IPS DF 19.7 (cell line): ENCODE measurements around the gene GRIA4.

Experiments used
- DNase-seq: peaks from one replicate; pipeline ENCODE4 v3.0.0-alpha.2; 2013; ENCODE audit warnings: low read depth, low spot score

GRIA4 gene

DNA sequence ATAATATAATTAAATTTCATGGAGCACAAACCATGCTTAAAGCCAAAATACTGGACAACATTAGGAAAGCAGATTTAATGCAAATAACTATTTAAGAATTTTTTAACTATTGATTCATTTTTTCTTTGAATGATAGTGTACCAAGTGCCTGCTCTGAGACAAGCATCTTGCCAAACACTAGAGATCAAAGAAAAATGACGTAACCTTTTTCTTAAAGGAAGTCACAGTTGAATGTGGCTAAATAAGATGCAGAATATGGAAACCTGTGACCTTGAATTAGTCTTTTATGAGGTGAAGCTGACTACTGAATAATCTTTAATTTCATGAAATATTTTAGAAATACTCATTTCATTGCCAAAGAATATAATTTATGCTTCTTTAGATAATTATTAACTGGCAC lies 308.2 kb downstream of the GRIA4 start:
- no peak for DNase-seq

DNA sequence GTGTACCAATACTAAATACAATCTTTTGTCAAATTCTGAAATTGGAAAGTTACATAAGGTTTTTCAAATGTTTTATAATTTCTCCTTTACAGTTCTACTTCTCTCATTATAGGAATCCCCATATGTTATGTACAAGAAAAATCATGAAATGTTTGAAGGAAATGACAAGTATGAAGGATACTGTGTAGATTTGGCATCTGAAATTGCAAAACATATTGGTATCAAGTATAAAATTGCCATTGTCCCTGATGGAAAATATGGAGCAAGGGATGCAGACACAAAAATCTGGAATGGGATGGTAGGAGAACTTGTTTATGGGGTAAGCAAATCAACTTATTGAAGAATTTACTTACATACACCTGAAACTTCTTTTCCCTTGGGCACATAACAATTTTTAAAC lies 308.7 kb downstream of the GRIA4 start:
- DNase-seq: no peak

DNA sequence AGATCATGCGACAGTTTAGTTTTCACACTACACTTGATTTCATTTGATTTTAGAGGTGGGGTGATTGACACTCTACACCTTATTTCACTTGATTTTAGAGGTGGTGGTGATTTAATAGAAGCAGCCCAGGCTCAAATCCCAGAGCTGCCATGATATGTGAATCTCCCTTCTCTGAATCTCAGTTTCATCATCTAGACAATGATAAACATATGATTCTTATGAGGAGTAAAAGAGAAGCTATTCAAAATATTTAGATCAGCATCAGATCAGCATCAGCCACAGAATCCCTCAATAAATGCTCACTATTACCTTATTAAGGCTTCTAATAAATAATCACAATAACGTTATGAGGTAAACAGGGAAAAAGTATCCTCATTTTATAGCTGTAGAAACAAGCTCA lies 313.4 kb downstream of the GRIA4 start:
- DNase-seq: no peak

DNA sequence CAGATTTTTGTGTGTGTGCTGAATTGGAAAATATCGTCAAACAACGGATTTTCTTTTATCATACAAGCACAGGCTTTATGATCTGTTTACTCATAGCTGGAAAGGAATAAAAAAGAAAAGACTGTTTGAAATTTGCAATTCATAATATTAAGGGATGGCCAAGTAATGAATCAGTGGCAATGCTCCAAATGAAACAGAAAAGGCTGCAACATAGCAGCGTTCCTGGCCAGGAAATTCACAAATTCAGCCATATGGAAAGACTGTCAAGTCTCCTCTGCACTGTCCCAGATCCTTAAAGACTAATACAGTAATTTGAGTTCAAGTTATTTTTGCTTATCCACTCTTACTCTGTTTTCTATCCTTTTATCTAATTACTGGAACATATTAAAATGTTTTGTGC lies 313.9 kb downstream of the GRIA4 start:
- no peak for DNase-seq

DNA sequence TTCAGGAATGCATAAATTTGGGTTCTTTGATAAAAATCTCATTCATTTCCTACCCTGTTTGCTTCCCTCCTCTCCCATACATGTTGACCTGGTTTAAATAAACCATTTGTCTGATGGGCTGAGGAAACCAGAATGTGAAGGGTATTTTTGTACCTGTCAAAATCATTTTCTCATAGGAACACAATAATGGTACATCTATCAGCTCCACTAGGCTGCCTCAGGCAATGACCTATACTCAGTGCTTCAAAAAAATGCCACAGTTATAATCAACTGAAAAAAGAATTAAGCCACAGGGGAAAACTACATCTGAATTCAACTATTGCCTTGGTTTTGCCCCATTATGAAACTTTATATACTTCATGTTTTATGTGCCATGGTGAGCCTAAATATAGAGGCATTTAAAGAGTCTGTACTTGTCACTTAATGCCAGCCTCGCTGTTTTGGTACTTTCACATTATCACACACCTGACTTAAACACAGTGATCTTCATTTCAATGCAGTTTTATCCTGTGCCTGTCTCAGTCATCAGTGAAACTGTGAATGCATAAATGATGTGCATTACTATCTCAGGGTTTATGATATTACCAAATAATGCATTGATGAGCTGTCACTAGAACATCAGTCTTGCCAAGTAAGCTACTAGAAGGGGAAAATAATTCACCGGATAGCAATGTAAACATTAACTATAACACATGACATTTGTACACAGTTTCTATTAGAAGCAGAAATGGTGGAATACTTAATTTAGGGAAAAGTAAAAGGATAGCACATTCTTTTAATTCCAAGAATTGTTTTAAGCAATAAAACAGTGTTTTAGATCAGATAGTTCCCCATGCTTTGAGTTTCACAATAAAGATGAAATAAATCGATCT lies 319.4 kb downstream of the GRIA4 start:
- DNase-seq: no peak

DNA sequence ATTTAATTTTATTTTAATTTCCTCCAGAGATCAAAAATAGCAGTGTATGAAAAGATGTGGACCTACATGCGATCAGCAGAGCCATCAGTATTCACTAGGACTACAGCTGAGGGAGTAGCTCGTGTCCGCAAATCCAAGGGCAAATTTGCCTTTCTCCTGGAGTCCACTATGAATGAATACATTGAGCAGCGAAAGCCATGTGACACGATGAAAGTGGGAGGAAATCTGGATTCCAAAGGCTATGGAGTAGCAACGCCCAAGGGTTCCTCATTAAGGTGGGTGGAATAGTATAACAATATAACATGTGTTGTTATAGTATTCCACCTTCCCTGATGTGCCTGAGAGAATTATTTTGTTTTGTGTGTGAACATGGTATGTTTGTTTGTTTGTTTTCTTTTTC lies 323.8 kb downstream of the GRIA4 start:
- no peak for DNase-seq

DNA sequence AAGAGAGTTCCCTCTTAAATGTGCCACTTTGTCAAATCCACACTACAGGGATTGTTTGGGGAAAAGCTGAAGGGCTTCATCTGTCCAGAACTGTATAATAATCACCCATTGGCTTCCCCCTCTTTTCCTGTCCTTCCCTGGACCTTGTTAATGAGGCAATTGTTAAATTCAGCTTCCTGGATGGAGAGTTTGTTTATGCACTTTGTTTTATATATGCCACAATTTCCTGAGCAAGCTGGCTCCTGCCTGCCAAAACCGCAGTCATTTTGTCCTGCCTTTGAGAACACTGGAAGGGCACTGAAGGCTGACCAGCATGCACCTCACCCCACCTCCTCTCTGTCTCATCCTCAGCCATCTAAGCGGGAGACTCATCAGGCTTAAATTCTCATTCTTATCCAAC lies 325.9 kb downstream of the GRIA4 start:
- no peak for DNase-seq

DNA sequence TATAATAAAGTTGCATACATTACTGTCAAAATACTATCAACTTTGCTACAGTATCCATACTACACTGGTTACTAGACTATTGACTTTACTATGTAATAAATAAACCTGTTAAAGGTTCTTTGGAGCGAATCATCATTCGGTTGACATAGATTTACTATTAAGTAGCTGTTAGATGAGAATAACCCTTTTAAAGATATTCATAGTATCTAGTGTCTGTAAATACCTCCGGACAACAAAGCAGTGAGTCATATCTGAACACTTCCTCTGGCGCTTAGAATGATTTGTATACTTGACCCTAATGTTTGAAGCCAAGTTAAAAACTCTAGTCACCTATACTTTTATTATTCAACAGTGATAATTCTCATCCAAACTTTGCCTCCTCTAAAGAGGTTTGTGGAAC lies 327.5 kb downstream of the GRIA4 start:
- no peak for DNase-seq

DNA sequence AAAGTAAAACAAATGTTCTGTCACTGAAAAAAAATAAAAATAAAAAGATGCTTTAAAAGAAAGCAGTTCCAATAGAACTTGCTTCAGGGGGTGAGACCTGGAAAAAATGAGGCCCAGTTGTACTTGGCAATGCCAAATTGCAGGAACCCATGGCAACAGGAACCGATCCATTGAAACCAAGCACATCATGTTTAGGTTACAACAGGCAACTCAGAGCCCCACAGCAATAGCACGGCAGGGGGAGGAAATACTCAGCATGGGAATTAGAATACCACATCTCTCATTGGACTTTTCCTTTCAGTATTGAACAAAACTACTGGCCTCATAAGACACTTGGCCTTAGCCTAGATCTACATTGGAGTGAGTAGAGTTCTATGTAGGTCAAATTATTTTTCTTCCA lies 327.9 kb downstream of the GRIA4 start:
- DNase-seq: no peak

DNA sequence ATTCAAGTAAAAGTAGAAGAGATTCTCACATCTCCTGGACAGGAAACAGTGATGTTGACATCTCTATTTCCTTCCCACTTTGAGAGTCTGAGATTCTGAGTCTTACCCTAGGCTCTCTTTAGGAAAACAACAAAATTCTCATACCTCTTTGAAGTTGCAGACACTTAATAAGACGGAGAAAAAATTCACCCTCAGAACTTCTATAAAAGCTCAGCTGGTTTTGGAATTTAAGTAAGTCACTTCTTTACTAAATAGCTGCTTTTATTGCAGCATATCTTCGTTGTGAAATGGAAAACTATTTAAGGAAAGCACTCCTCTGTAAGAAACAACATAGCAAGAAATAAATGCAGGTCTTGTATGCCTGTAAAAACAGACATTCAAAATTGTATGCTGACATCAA lies 333.0 kb downstream of the GRIA4 start:
- no peak for DNase-seq

DNA sequence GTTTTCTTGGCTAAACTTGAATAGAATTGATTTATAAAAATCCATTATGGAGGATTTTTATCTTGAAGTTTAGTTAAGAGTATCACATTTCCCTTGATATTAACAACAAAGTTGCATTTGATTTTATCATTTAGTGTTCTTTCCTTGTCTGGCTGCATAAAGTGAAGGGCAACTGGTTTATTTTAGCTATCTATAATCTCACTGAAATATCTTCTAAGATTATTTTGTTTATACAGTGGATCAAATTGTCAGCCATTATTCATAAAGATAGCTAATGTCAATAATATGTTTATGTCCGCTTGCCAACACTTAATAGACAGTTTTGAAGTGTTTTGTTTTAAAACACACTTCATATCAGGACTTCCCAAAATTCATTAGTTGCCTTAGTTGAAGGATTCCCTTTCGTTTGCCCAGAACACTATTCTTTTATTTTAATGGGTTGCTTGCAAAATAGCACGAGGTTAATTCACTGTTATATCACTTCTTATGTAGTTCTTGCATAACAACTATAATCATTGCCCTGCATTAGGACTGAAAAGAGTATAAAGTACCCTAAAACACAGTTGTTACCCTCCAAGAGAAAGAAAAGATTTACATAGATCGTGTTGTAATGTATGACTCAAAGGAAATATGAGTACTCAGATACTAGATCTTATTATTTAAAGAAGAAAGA lies 339.2 kb downstream of the GRIA4 start:
- DNase-seq: no peak

DNA sequence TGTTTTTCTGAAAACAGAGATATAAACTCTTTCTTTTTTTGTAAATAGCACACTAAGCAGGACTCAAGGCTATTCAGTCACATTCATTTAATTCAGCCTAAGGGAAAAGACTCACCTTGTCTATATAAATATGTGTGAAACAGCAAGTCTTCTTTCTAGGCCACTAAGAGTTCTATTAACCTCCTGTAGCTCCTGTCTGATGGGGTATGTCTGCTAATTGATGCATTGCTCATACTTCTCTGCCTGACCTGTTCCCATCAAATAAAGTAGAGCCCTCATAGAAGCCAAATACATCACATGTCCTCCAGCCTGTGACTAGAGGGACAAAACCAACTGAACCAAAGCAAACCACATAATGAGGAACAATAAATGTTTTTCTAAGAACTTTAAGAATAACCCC lies 344.0 kb downstream of the GRIA4 start:
- DNase-seq: no peak

DNA sequence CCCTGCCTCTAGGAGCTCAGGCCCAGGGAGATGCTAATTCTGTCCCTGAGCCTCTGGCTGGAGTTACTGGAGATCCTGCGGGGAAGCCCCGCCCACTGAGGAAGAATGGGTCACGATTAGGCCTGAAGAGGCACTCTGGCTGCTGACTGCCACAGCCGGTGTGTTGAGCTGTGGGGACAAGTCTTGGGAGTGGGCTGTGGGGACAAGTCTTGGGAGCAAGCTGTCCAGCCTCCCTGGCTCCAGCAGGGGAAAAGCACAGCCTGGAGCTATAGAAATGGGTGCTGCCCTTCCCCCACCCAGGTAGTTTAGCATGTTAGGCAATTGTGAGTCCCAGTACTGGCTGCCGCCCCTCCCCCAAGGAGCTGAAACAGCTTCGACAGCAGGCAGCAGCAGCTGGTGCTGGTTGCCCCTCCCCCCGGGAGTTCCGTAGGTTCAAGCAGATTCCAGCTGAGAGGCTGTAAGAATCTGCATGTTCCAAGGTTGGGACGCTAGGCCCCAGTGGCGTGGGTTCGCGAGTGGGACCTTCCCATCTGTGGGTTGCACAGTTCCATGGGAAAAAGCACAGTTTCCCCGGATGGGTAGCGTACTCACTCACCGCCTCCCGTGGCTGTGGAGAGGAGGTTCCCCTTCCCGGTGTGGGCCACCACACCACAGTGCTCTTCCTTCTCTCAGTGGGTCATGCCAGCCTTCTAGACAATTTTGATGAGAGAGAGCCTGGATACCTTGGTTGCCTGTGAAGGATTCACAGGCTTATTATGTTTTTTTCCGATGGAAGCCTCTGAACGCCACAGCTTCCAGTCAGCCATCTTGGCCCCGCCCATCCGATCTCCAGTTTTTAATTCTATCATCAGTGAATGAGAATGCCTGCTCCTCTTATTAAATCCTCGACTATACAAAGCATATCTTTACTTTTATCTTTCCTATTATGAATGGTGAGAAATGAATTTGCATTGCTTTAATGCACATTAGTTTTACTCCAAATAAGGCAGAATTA lies 350.7 kb downstream of the GRIA4 start:
- DNase-seq: peak; percentile 57

DNA sequence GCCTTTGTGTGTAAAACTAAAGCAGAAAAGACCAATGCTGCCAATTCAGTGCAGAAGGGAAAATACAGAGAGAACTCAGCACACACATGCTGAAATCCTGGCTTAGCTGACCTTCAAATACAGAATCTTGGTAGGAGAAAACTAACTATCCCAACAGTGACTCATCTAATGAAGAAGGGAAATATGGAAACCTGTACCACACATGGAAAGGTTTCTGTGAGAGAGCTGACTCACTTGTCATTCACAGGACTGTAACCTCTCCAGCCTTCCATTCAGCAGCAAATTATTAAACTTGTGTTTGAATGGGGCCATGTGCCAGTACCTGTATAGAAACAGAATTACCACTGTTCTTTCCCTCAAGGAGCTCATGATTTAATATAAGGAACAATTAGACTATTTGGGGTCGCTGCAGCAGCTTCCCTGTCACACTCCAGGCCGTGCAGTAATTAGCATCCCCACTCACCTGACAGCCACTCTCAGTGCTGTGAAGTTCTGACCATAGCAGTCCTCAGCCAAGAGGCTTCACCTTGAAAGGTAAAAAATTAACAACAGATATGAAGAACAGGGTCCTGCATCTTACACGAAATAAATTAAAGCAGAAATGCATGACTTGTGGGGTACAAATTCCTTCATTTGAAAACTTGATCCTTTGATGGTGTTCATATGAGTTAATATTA lies 358.3 kb downstream of the GRIA4 start:
- no peak for DNase-seq

DNA sequence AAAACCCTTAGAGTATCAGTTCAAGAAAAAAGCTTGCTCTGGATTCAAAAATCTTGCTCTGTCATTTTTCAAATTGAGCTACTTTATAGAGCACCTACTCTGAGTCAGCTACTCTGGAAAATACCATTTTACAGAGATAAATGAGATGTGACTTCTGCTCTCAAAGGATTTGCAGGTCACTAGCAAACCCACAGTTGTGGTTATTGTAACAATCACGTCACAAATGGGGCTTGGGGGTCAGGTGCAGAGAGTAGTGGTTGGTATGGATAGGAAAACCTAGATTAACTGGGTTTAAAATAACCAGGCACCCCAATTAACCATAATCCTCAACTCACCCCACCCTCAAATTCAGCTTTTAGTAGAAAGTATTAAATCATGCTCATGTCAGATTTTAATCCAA lies 359.9 kb downstream of the GRIA4 start:
- DNase-seq: no peak

DNA sequence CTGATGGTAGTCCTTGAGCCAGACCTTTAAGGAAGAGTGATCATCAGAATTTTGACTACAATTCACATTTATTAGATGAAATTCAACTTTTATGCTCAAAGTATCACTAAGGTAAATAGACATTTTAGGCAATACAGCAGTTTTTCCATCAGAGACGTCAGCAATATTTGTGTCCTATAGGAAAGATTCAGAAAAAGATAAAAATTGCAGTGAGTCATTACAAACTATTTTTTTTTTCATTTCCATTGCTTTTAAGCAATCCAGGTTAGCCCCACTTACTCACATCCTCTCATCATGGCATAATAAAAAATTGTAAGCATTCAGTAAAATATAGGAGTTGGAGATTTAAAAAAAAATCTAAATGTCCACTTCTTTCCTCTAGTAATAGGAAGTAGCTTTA lies 365.3 kb downstream of the GRIA4 start:
- DNase-seq: no peak

DNA sequence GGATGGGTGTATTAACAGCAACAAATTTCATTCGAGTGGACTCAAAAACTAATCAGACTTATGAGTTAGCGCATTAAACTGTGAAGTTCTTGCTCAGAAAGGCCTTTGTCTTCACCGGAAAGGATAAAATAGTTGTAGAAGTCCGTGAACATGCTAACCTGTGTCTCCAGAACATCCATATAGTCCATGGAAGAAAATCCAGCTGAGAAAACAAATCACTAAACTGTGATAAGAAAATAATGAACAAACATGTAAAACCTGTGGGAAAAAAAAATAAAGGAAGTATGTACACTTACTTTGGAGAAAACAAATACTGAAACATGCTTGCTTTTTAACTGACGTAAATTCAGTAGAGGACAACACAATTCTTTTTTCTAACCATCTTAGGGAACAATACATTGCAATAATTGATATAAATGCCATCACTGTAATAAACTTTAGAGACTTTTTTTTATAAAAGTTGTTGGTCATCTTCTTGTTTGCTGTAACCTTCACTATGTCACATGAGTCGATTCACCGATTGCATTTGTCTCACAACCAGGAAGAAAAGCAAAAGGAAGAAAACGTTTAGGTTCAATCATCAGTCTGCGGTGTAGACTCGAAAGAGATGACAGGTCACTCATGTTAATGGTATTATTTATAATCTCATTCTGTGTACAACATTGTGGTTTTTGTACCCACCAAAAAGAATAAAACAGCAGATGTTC lies 370.3 kb downstream of the GRIA4 start:
- DNase-seq: no peak

DNA sequence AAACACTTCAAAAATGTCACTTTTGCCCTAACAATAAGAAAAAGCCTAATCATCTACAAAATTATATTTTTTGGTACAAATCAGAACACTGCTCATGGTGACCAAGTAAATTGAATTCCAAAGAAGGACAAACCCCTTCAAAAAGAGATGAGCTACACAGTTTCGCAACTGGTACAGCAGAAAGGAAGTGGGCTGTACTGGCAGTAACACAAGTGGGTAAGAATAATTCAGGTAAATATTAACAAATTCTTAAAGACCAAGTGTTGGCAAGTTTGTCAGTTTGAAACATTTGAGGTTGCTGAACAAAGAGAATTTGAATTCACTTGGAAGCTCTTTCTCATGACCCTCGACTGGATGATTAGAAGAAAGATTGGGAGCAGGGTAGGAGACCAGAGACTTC lies 376.7 kb downstream of the GRIA4 start:
- no peak for DNase-seq

DNA sequence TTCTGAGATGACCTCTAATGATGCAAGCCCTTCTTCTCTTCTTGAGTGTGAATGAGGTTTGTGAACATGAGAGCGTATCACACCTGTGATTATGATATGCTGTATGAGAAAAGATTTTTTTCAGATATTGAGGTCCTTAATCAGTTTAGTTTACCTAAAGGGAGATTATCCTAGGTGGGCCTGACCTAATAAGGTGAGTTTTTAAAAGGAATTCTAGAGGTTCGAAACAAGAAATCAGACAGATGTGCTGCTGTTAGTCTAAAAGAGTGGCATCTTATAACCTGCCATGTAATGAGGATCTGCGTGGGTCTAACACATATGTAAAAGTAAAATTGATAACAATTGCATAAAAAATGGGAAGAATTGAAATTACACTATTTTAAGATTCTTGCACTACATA lies 378.3 kb downstream of the GRIA4 start:
- DNase-seq: no peak

DNA sequence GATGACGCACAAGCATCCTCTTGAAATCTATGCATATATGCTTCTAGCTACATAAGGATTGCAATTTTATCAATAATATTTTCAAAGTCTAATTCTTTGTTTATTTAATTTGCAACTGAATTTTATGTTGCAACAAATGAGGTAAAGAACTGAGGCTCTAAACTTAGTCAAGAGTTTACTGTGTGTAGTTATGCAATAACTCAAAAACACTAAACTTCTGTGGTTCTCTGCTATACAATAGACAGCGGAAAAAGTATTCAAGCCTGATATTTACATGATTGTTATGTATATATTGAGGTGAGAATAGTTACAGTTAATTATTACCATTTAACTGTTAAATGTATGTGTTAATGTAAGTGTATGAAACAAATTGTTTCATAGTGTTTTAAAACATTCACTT lies 379.3 kb downstream of the GRIA4 start:
- no peak for DNase-seq

DNA sequence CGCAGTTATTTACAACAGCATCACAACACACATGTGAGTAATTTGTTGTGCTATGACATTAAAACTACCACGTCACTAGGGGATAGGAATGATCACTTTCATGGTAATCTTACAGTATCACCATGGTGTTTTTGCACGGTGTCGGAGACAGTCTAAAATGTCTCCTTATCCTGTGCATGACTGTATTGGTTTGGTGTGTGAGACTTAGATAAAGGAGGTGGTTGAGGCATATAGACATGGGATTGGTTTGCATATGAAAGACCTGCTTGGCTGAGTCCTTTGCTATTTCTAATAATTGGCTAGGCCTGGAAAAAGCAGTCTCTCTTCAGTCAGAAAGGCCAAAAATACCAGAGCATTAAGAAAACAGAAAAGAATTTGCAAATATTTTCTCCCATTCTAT lies 382.0 kb downstream of the GRIA4 start:
- DNase-seq: no peak
